GM18873 (cell line): ENCODE data around the gene GAGE12J.
"Not testable (repeated sequence)": the region's sequence is repeated elsewhere in the genome, so short reads cannot be mapped to it uniquely, and the experiment has no call there.

ENCODE experiments used
- ATAC-seq: cut with Tn5 transposase; IDR thresholded peaks from one replicate; pipeline ENCODE4 v1.9.1; 2021; ENCODE audit warnings: mild to moderate bottlenecking, moderate library complexity, moderate number of reproducible peaks; ENCODE audit not compliant: unreplicated experiment, low FRiP score

The GAGE12J gene

GRCh38 chrX:49309401-49309981, 12.3 kb upstream of the GAGE12J start:
- ATAC-seq, result no peak

- ATAC-seq, result no peak
Observed at GRCh38 chrX:49310371-49310770, 11.5 kb upstream of the GAGE12J start.

GRCh38 chrX:49312176-49312575, 9.7 kb upstream of the GAGE12J start:
- ATAC-seq, result no peak

DNA sequence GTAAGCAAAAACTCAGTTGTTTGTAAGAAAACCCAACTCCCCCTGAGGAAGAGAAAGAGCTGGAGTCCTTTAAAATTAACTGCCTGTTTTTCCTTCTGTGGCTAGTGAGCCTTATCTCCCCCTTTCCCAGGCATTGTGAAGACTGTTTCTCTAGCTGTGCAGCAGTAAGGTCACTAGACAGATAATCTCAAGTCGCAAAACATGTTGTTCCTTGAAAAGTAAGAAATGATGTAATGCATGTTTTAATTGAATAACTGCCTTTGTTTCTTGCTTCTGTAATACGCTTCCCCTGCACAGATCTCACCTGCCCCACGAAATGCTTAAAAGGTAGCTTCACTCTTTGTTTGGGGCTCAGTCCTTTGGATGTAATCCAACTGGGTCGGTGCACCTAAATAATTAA, 5.8 kb upstream of the GAGE12J start:
- ATAC-seq, result no peak

DNA sequence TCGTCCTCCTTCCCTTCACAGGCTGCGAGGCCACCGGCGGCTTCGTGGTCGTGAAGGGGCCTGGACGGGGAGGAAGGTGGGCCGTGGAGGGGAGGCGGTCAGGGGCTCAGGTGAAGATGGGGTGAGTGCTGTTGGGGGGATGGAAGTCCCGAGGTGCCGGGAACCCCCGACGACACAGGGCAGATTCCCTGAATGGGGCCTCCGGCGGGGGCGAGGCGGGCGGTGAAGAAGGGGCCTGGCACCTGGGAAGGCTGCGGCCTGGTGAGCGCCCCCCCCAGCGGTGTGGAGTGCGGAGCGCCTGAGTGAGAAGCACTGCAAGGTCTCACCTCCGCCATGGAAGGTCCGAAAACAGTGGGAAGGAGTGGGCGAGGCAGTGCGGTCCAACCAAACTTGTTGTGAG, 429 bp downstream of the GAGE12J start:
- not testable (repeated sequence) for ATAC-seq

DNA sequence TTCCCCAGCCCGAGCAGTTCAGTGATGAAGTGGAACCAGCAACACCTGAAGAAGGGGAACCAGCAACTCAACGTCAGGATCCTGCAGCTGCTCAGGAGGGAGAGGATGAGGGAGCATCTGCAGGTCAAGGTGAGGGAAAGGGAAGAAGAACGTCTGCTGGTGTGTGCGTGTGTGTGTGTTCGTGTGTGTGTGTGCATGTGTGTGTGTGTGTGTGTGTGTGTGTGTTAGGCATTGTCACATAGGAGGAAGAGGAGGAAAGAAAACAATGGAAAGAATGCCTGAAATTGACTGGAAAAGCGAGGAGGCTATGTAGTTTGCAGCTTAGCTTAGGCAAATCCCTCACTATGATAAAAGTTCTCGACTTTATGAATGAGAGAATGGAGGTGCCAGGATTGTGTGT, 1.9 kb downstream of the GAGE12J start:
- not testable (repeated sequence) for ATAC-seq

DNA sequence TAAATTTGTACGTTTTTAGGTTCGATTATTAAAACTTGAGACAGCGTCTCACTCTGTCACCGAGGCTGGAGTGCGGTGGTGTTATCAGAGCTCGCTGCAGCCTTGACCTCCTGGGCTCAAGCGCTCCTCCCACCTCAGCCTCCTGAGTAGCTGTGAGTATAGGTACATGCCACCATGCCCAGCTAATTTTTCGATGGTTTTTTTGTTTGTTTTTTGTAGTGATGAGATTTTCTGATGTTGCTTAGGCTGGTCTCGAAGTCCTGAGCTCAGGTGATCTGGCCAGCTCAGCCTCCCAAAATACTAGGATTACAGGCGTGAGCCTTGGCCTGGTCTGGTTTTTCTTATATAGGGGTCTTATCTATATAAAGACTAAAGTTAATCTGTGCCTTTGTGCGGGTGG, 8.6 kb downstream of the GAGE12J start:
- not testable (repeated sequence) for ATAC-seq

DNA sequence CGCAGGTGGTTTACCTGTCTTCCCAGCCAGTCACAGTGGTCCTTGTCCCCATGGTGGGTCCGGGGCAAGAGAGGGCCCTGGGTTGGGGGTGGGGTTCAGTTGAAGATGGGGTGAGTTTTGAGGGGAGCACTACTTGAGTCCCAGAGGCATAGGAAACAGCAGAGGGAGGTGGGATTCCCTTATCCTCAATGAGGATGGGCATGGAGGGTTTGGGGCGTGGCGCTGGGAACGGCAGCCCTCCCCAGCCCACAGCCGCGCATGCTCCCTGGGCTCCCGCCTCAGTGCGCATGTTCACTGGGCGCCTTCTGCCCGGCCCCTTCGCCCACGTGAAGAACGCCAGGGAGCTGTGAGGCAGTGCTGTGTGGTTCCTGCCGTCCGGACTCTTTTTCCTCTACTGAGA, 9.4 kb downstream of the GAGE12J start, which contains the start of gene GAGE13:
TSS of gene GAGE13 (plus strand) at position 301 of the 400 bp plus-strand sequence. CDS start 1,156 bp downstream, outside the sequence.
- ATAC-seq, result not testable (repeated sequence)

DNA sequence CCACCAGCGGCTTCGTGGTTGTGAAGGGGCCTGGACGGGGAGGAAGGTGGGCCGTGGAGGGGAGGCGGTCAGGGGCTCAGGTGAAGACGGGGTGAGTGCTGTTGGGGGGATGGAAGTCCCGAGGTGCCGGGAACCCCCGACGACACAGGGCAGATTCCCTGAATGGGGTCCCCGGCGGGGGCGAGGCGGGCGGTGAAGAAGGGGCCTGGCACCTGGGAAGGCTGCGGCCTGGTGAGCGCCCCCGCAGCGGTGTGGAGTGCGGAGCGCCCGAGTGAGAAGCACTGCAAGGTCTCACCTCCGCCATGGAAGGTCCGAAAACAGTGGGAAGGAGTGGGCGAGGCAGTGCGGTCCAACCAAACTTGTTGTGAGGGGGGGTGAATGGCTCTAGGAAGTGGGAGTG, 10.0 kb downstream of the GAGE12J start:
- ATAC-seq, result not testable (repeated sequence)

- ATAC-seq, result not testable (repeated sequence)
Observed at GRCh38 chrX:49341449-49341848, 19.6 kb downstream of the GAGE12J start.

DNA sequence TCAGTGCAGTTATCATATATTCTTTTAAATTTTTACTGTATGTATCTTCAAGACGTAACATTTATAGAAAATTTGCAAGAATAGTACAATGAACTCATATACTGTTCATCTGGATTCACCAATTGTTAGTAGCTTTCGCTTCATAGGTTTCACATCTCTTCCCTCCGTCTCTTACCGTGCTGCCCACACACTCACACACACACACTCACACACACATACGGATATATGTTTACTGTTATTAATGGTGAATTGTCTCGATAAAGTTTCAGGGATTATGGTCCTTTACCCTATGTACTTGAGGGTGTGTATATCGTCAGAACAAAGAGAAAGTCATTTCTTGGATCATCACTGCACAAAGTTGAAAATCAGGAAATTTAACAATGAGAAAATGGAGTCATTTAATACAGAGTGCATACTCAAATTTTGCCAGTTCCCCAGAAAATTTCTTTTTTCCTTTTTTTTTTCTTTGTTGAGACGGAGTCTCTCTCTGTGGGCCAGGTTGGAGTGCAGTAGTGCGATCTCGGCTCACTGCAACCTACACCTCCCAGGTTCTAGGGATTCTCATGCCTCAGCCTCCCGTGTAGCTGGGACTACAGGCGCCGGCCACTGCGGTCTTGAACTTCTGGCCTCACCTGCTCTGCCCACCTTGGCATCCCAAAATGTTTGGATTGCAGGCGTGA, 22.8 kb downstream of the GAGE12J start:
- not testable (repeated sequence) for ATAC-seq

GRCh38 chrX:49345402-49345801, 23.6 kb downstream of the GAGE12J start:
- not testable (repeated sequence) for ATAC-seq

DNA sequence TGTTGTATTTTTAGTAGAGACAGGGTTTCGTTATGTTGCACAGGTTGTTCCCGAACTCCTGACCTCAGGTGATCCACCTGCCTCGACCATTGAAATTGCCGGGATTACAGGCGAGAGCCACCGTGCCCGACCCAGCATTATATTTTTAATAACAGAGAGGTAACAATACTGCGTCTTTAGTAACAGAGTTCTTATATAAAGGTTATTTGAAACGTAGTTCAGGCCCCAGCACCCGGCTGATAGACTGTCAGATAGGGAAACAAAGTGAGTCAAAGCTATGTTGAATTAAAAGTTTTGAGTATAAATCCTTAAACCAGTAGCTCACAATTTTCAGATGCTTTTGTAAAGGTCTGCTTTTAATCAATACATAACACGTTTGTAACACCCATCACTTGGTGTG, 24.3 kb downstream of the GAGE12J start:
- ATAC-seq, result not testable (repeated sequence)
